SH-SY5Y (cell line): Measurements from ENCODE around the gene DLGAP1.

ENCODE experiments used
- GATA2 ChIP-seq: IDR thresholded peaks from 2 replicates; pipeline ENCODE4 v1.6.1; 2011; ENCODE audit warnings: mild to moderate bottlenecking, low read depth, low read length
- GATA3 ChIP-seq: IDR thresholded peaks from 2 replicates; pipeline ENCODE4 v1.6.1; 2011; ENCODE audit warnings: low read depth, mild to moderate bottlenecking, low read length, moderate library complexity

DLGAP1 gene

DNA sequence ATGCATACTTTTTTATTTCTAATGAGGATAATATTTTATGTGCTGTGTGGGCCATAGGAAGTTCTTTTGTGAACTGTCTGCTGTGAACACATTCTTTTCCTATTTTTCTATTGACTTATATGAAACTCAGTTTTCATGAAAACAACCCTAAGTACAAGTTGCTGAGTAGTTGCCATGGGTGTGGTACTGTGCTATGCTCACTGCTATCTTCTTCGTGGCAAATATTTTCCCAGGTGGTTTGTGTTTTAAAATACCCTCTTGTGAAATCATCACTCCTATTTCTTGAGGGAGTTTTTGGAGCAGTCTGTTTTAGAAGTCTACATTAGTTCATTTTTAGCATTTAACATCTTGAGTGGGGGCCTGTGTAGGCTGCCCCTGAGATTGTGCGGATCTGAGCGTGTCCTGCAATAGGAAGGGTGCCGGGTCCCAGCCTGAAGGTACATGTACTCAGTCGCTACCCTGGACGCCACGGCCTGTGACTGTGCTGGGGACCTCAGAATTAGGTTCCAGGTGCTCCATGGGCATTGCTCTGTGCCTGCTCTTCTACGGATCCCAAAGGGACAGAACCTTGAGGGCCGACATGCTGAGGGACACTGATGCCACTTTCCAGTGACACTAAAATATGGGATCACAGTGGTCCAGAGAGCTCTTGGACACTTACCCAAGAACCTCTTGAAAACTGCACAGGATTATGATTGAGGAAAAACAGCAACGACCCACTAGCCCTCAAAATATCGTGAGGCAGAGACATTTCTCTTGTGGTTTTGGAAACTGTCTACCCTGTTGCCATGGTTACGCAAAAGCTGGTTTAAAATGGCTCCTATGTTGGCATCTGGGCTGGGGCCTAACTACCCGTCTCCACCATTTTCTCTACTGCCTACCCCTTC, 524.7 kb downstream of the DLGAP1 start:
- TF ChIP-seq GATA3 = no peak
- TF ChIP-seq GATA2 = no peak

DNA sequence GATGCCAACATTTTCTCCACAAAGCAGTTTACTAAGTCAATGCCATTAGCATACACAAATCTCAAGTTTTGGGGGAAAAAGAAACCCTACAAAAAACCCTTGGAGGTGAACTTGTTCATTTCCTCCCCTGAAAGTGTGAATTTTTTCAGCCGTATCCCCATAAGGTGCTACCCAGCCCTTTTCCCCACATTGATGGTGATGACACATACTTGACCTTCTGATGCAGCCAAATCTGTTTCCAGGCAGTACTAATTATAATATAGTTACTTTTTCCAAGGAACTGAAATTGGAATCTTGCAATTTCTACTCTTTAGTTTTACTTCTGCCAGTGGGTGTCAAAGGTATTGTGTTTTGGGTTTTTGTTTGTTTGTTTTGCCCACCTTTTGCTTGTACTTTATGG, 530.7 kb downstream of the DLGAP1 start:
- TF ChIP-seq GATA3 (no peak), GATA2 (no peak)

DNA sequence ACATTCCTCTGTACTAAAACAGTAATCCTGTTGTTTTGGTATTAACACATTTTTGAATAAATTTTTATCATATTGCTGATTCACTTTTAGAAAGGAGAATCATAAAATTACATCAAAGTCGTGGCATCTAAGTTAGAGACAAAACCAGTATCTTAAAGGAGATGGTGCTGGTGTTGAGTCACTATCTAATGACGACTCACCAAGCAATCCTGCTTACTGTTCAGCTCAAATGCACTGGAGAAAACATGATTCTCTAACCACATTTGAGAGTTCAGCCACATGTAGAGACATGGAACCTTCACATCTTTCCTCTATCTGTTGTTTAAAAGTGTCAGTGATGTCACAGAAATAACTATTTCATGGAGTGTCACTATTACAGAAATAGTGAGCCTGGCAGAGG, 531.4 kb downstream of the DLGAP1 start:
- TF ChIP-seq GATA3 = no peak
- no peak for TF ChIP-seq GATA2

DNA sequence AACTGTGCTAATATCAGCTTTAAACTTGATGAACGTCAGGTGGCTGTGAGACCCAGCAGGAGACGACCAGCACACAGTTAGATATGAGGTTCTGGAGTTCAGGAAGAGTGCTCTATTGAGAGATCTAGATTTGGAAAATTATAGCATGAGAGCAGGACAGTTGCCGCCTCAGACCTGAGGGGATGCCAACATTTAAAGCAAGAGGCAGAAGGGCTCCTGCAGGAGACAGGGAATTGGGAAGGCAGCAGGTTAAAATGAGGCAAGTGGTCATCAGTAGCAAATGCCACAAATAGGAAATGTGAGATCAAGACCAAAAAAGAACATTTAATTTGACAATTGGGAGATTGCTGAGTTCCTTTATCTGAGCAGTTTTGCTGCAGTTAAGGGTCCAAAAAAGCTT, 533.3 kb downstream of the DLGAP1 start:
- TF ChIP-seq GATA2 = no peak
- no peak for TF ChIP-seq GATA3

DNA sequence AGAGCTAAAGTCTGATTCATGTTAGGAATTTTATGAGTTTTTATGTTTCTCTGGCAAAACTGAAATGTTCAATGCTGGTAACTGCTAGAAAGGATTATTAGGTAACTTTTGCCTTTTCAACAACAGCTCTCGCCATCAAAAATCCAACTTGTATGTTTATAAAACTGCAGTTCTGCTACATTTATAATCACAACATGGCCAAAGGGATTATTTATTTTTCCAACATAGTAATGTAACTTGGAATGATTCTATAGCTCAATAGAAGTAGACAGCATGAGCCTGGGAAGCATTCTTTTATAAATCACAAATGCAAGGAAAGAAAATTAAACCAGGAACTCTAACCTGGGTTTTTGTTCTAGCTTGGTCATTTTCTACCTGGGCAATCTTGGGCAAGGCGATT, 534.3 kb downstream of the DLGAP1 start:
- TF ChIP-seq GATA2 (no peak), GATA3 (no peak)

DNA sequence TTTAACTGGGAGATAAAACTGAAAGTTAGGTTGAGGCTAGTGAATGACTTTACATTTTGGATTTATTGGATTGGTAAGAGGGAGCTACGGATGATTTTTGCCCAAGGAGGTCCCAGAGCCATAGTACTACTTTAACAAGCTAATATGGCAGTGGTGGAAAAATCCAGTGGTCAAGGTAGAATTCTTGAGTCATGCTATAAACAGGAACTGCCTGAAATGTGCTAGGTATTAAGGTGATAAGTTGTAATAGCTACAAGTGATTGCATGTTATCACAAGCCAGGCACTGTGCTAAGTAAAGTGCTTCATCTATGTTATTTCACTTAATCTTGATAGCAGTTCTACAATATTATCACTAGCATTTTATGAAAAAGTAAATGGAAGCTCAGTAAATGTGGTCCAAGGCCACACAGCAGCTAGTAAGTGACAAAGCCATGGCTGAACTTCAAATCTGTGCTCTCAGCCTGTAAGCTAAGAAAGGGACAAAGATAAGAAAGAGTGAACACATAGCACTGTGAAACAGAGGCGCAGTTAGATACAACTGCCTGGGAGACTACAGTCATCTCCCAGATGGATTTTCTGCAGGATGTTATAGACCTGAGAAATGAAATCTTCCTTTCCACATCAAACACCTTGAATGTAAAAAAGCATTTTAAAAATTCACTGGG, 535.6 kb downstream of the DLGAP1 start:
- TF ChIP-seq GATA2 = no peak
- no peak for TF ChIP-seq GATA3

DNA sequence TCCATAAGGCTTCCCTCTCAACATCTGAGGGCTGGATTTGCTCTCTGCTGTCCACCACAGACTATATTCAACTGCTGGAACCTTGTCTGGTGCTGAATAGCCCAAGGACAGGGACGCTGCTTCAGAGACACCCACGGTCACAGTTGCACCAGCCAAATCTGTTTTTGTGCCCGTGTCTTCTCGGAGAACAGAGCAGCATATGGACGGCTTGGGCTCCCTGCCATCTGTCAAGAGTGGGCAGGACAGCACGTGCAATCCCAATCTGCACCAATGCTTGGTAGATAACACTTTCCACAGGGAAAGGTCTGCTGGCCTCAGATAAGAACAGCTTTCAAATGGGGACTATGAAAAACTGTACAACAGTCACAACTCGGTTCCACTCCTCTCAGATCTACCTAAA, 539.0 kb downstream of the DLGAP1 start:
- no peak for TF ChIP-seq GATA2
- no peak for TF ChIP-seq GATA3

DNA sequence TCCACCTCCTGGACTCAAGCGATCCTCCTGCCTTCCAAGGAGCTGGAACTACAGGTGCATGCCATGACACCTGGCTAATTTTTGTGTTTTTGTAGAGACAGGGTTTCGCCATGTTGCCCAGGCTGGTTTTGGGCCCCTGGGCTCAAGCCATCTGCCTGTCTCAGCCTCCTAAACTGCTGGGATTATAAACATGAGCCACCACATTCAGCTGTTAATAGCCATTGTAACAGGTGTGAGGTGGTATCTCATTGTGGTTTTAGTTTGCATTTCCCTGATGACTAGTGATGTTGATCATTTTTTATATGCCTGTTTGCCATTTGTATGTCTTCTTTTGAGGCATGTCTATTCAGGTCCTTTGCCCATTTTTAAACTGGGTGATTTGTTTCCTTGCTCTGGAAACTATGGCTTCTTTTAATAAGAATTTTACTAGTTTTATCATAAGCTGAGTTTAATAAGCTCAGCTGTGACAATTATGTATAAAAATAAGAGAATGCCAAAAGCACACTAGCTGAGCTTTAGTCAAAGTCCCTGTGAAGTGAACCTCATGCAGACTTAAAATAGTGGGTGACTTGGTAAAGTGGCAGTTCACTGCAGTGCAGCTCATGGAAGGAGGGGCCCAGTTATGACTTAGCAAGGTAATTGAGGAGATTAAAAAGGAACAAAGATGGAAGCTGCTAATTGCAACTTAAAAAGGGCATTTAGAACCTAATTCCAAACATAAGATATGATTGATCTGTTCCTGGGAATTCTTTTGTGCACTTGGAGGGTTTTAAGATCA, 540.1 kb downstream of the DLGAP1 start:
- TF ChIP-seq GATA3 = no peak
- no peak for TF ChIP-seq GATA2

DNA sequence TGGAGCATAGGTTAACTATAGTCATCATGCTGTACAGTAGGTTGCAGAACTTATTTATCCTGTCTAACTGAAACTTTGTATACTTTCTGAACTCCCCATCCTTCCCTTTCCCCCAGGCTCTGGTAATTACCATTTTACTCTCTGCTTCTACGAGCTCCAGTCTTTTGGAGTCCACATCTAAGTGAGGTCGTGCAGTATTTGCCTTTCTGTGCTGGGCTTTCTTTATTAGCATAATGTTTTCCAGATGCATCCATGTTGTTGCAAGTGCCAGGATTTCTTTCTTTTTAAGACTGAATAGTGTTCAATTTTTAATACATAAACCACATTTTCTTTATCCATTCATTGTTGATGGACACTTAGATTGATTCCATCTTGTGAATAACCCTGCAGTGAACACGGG, 541.0 kb downstream of the DLGAP1 start:
- TF ChIP-seq GATA3 (no peak), GATA2 (no peak)

DNA sequence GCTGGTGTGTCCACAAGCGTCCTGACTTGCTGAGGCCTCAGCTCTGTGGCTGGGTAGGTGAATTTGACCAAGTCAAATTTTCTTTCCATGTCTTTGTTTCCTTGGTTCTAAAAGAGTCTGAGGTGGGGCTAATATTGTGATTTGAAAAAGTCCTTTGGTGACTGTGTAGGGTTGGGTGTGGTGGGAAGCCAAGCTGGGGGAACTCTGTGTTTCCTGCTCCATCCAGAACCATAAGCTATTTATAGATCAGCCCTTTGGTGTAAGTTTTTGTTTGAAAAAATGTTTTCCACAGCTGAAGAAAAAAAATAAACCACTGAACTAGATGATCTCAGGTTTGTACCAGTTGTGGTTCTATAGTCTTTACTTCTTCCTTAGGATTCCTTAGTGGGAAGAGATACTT, 542.4 kb downstream of the DLGAP1 start:
- TF ChIP-seq GATA3 = no peak
- no peak for TF ChIP-seq GATA2

DNA sequence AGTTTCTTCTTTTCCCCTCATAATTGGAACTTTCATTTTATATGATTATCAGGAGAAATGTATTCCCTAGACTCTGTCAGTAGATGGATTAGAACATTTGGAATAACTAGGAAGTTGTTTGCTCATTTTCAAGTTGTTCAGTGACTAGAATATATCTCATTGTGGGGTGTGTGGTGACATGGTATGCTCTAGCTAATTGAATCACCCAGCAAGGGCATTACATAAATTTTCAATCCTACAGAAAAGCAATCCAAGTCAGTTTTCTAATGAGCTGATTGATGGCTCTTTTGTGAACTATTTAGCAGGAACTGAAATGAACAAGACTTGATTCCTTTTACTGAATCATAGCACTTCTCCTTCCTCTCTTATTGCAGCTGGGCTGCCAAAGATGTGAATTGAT, 543.7 kb downstream of the DLGAP1 start:
- TF ChIP-seq GATA2 (no peak), GATA3 (no peak)

- TF ChIP-seq GATA2 (no peak), GATA3 (no peak)
Measured at GRCh38 chr18:3910512-3910911, 544.6 kb downstream of the DLGAP1 start.

GRCh38 chr18:3907955-3908354, 547.2 kb downstream of the DLGAP1 start:
- TF ChIP-seq GATA2 = no peak
- TF ChIP-seq GATA3 = no peak

DNA sequence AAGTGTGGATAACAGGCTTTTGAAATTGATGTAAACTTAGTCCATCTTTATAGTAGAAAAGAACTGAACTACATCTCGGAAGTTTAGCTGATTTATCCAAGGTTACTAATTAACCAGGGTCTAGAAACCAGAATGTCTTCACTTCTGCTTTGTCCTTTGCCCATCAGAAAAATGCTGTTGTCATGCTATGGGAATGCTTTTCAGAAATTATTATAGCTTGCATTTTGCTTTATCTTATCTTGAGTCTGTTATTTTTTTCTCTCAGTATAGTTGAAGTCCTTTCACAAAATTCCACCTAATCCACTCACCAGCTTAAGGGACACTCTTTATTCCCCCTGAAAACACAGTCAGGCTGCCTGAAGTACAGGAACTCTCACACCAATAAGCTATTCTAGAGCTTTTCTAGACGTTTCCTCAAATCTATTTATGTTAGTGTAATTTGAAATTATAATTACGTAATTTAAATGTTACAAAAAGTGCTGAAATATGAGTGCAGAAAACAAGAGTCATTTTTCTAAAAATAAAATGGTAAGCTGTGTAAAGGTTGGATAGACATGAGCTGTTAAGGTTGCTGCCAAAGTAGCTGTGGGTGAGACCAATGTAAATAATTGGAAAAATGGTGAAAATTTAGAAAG, 548.9 kb downstream of the DLGAP1 start:
- no peak for TF ChIP-seq GATA3
